Peyer's patch (tissue), 4 donors: ENCODE results near the gene CNOT1.

Experiments used
- CTCF ChIP-seq, 6 experiments: fragments of 450-650 bp in 4 of 6; fragments of 200-600 bp in 2 of 6; sonication (generic) in 1 of 6; IDR thresholded peaks; one replicate each; pipeline ENCODE4 v1.5.1; 2017 to 2019; ENCODE audit warnings: antibody characterized with exemption in 6 of 6, mild to moderate bottlenecking in 3 of 6, moderate library complexity in 1 of 6
- POLR2A ChIP-seq, 2 donors: fragments of 450-650 bp; IDR thresholded peaks; one replicate each; pipeline ENCODE4 v1.5.1; 2017; ENCODE audit warnings: antibody characterized with exemption in 2 of 2, mild to moderate bottlenecking in 2 of 2, moderate library complexity in 2 of 2

GRCh38 chr16:58649707-58650106, 20.1 kb upstream of the CNOT1 start:
- TF ChIP-seq CTCF (IDR thresholded peaks at IDR 0.05) = no peak
- no peak for TF ChIP-seq POLR2A (IDR thresholded peaks at IDR 0.05)
